Middle frontal gyrus (tissue), 1 donor: ENCODE results near the gene YWHAB.

Experiments used
- DNase-seq: peaks from one replicate; pipeline ENCODE4 v3.0.0-alpha.2; 2015; ENCODE audit warnings: low spot score; ENCODE audit errors: extremely low spot score

The YWHAB gene

GRCh38 chr20:44911264-44911921 is 25.9 kb downstream of the YWHAB start:
- no peak for DNase-seq

GRCh38 chr20:44912189-44912588 is 26.7 kb downstream of the YWHAB start:
- DNase-seq: no peak

GRCh38 chr20:44914924-44915323 is 29.4 kb downstream of the YWHAB start:
- no peak for DNase-seq

GRCh38 chr20:44916586-44916985 is 31.1 kb downstream of the YWHAB start:
- no peak for DNase-seq

GRCh38 chr20:44917399-44917798 is 31.9 kb downstream of the YWHAB start:
- DNase-seq: no peak

- DNase-seq: no peak
Measured at GRCh38 chr20:44918342-44918741, 32.8 kb downstream of the YWHAB start.

- DNase-seq: no peak
Measured at GRCh38 chr20:44918761-44919160, 33.3 kb downstream of the YWHAB start.

GRCh38 chr20:44921447-44921846 is 35.9 kb downstream of the YWHAB start:
- no peak for DNase-seq

- no peak for DNase-seq
Measured at GRCh38 chr20:44924541-44924940, 39.0 kb downstream of the YWHAB start.

- DNase-seq: no peak
Measured at GRCh38 chr20:44928595-44928994, 43.1 kb downstream of the YWHAB start.

- DNase-seq: no peak
Measured at GRCh38 chr20:44930517-44931168, 45.1 kb downstream of the YWHAB start.

- DNase-seq: no peak
Measured at GRCh38 chr20:44931911-44932310, 46.4 kb downstream of the YWHAB start.

GRCh38 chr20:44932916-44933315 is 47.4 kb downstream of the YWHAB start:
- DNase-seq: no peak

- DNase-seq: no peak
Measured at GRCh38 chr20:44936510-44936909, 51.0 kb downstream of the YWHAB start.

GRCh38 chr20:44938637-44939036 is 53.1 kb downstream of the YWHAB start:
- peak; percentile 16 for DNase-seq

- no peak for DNase-seq
Measured at GRCh38 chr20:44941120-44941691, 55.7 kb downstream of the YWHAB start.

GRCh38 chr20:44942264-44942973 is 56.9 kb downstream of the YWHAB start:
- no peak for DNase-seq

GRCh38 chr20:44943828-44944227 is 58.3 kb downstream of the YWHAB start:
- no peak for DNase-seq

- DNase-seq: no peak
Measured at GRCh38 chr20:44945261-44945660, 59.8 kb downstream of the YWHAB start.

GRCh38 chr20:44946271-44946852 is 60.9 kb downstream of the YWHAB start:
- no peak for DNase-seq

- no peak for DNase-seq
Measured at GRCh38 chr20:44948107-44948506, 62.6 kb downstream of the YWHAB start.

- DNase-seq: no peak
Measured at GRCh38 chr20:44948513-44948912, 63.0 kb downstream of the YWHAB start.
